ENCODE measurements around the gene CHFR. TPM values are rescaled to one million over a fixed set of nuclear protein-coding genes. Genes with fewer than 3 reads are reported as not detected.
"Not testable (repeated sequence)": the region's sequence is repeated elsewhere in the genome, so short reads cannot be mapped to it uniquely, and the experiment has no call there.

The CHFR gene
- total RNA-seq, 2 donors from 2014 or later, result 57.0 to 80.4 TPM

DNA sequence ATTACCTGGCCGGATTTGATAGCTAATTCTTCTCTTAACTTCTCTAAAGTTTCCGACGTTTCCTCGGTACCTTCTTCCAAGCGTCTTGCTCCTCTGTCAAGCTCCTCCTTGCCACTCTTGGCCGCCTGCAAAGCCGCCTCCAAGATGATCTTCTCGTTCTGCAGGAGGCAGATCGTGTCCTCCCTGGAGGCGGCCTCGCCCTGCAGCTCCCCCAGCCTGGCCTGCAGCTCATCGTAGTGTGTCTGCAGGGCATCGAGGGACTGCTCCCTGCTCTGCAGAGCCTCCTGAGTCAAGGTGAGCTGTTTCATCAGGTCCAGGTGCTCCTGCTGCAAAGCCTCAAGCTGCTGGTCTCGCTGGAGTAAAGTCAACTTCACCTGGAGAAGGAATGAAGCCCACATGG, 91.6 kb downstream of the CHFR start:
- Mint-ChIP-seq H3K4me1 (no peaks in the 10 kb centered on the region), H3K9me3 (peaks cover 6% of the 10 kb centered on the region), H3K36me3 (ENCODE audit: low read depth) (peaks cover 76% of the 10 kb centered on the region), H3K27ac (no peak overlapping the region), H3K27me3 (ENCODE audit: insufficient read depth) (no peaks in the 10 kb centered on the region), H3K4me3 (no peak overlapping the region)
- 94 to 95% methylated on average over 14 of the region's 14 CpGs for WGBS, 2 experiments (ENCODE audit: insufficient coverage in 1 of 2, insufficient read length in 1 of 2)
- peaks cover 64% of the 10 kb centered on the region for H3K36me3 ChIP-seq (ENCODE audit: control insufficient read depth, insufficient read depth, low read length)
- H3K4me1 ChIP-seq (ENCODE audit: control insufficient read depth, insufficient read depth, low read length), result no peaks in the 10 kb centered on the region
- H3K9me3 ChIP-seq (ENCODE audit: control insufficient read depth, low read length), result no peaks in the 10 kb centered on the region
- no peak for DNase-seq
- TF ChIP-seq, protein P1, sequence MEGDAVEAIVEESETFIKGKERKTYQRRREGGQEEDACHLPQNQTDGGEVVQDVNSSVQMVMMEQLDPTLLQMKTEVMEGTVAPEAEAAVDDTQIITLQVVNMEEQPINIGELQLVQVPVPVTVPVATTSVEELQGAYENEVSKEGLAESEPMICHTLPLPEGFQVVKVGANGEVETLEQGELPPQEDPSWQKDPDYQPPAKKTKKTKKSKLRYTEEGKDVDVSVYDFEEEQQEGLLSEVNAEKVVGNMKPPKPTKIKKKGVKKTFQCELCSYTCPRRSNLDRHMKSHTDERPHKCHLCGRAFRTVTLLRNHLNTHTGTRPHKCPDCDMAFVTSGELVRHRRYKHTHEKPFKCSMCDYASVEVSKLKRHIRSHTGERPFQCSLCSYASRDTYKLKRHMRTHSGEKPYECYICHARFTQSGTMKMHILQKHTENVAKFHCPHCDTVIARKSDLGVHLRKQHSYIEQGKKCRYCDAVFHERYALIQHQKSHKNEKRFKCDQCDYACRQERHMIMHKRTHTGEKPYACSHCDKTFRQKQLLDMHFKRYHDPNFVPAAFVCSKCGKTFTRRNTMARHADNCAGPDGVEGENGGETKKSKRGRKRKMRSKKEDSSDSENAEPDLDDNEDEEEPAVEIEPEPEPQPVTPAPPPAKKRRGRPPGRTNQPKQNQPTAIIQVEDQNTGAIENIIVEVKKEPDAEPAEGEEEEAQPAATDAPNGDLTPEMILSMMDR (conservative IDR thresholded peaks at IDR 0.05), result no peak
- no peaks in the 10 kb centered on the region for H3K27me3 ChIP-seq (ENCODE audit: control insufficient read depth, insufficient read depth, low read length, poor library complexity, severe bottlenecking)
- no peak overlapping the region for H3K9ac ChIP-seq (ENCODE audit: extremely low read depth, low read length, poor library complexity, severe bottlenecking)
- H3K4me3 ChIP-seq (ENCODE audit: low read length), result no peak overlapping the region
- H3K27ac ChIP-seq (ENCODE audit: low read depth, low read length), result no peak overlapping the region

DNA sequence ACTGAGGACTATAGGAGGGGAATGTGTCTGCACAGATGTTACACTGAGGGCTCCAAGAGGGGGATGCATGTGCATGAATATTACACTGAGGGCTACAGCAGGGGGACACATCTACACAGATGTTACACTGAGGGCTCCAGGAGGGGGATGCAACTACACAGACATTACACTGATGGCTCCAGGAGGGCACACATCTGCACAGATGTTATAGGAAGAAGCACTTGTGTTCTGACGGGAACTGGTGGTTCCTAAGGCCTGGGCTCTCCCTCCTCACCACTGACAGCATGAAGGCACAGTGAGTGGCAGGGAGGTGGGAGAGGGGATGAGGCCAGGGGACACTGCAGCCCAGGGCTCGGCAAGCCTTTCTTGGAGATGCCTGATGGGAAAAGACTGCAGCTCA, 95.5 kb downstream of the CHFR start:
- H3K9ac ChIP-seq (ENCODE audit: extremely low read depth, low read length, poor library complexity, severe bottlenecking), result not testable (repeated sequence)

DNA sequence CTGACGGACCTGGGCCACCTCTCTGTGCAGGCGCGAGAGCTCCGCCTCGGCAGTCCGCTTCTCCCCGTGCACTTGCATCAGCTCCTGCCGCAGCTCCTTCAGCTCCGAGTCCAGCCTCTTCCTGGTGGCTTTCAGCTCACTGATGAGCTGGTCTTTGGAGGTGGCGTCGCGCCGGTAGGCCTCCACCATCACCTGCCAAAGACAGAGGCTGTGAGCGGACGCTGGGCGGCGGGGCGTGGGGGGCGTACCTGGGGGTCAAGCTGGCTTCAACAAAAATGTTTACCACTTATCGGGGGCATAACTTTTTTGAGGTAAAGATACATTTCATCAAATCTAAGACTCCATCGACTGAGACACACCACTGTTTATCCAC, 98.3 kb downstream of the CHFR start:
- Mint-ChIP-seq H3K4me3 (no peak overlapping the region), H3K36me3 (ENCODE audit: low read depth) (peaks cover 75% of the 10 kb centered on the region), H3K9me3 (peaks cover 6% of the 10 kb centered on the region), H3K4me1 (no peaks in the 10 kb centered on the region), H3K27me3 (ENCODE audit: insufficient read depth) (no peaks in the 10 kb centered on the region), H3K27ac (no peak overlapping the region)
- H3K9ac ChIP-seq (ENCODE audit: extremely low read depth, low read length, poor library complexity, severe bottlenecking), result no peak overlapping the region
- no peak overlapping the region for H3K27ac ChIP-seq (ENCODE audit: low read depth, low read length)
- whole genome bisulfite sequencing, 2 experiments (ENCODE audit: insufficient coverage in 1 of 2, insufficient read length in 1 of 2), result 95% methylated on average over 18 to 21 of the region's 21 CpGs
- TF ChIP-seq, protein P1 (conservative IDR thresholded peaks at IDR 0.05), result no peak
- H3K36me3 ChIP-seq (ENCODE audit: control insufficient read depth, insufficient read depth, low read length), result peaks cover 50% of the 10 kb centered on the region
- no peaks in the 10 kb centered on the region for H3K4me1 ChIP-seq (ENCODE audit: control insufficient read depth, insufficient read depth, low read length)
- no peak for DNase-seq
- no peak overlapping the region for H3K4me3 ChIP-seq (ENCODE audit: low read length)
- no peaks in the 10 kb centered on the region for H3K27me3 ChIP-seq (ENCODE audit: control insufficient read depth, insufficient read depth, low read length, poor library complexity, severe bottlenecking)
- no peaks in the 10 kb centered on the region for H3K9me3 ChIP-seq (ENCODE audit: control insufficient read depth, low read length)

More for the DNA sequence above, 95.5 kb downstream of the CHFR start:
- H3K27me3 ChIP-seq (ENCODE audit: control insufficient read depth, insufficient read depth, low read length, poor library complexity, severe bottlenecking); H3K27ac Mint-ChIP-seq; H3K4me1 Mint-ChIP-seq; H3K4me3 ChIP-seq (ENCODE audit: low read length); DNase-seq; H3K9me3 Mint-ChIP-seq; H3K4me3 Mint-ChIP-seq; H3K9me3 ChIP-seq (ENCODE audit: control insufficient read depth, low read length); H3K4me1 ChIP-seq (ENCODE audit: control insufficient read depth, insufficient read depth, low read length); H3K27me3 Mint-ChIP-seq (ENCODE audit: insufficient read depth); H3K27ac ChIP-seq (ENCODE audit: low read depth, low read length): not testable (repeated sequence)
- 95 to 100% methylated on average over 1 to 2 of the region's 2 CpGs for WGBS, 2 experiments (ENCODE audit: insufficient coverage in 1 of 2, insufficient read length in 1 of 2)
- peaks cover 77% of the 10 kb centered on the region for H3K36me3 Mint-ChIP-seq (ENCODE audit: low read depth)
- peaks cover 51% of the 10 kb centered on the region for H3K36me3 ChIP-seq (ENCODE audit: control insufficient read depth, insufficient read depth, low read length)
